Measurements from ENCODE around the gene GRAMD1B.

GRAMD1B gene

GRCh38 chr11:123611698-123612097 is 181.6 kb downstream of the GRAMD1B start:
- no peak for DNase-seq (ENCODE audit: low read depth in 1 of 2, low spot score in 1 of 2)
- no peak for TF ChIP-seq REST (IDR thresholded peaks at IDR 0.05; ENCODE audit: insufficient replicate concordance, low read depth)
- no peak for TF ChIP-seq POLR2AphosphoS5 (IDR thresholded peaks at IDR 0.05; ENCODE audit: low read depth)
- TF ChIP-seq SPI1 (IDR thresholded peaks at IDR 0.05; ENCODE audit: borderline replicate concordance, low read depth), result no peak
- TF ChIP-seq GABPA (IDR thresholded peaks at IDR 0.05; ENCODE audit: low read depth), result no peak
- TF ChIP-seq CTCF (IDR thresholded peaks at IDR 0.05; ENCODE audit: insufficient read depth, low read length), result no peak
- no peak overlapping the region for H3K4me3 ChIP-seq (replicated peaks; ENCODE audit: insufficient read depth, low read length)
- H3K27me3 ChIP-seq (ENCODE audit: insufficient read depth, poor library complexity, severe bottlenecking), result no peaks in the 10 kb centered on the region
- H3K27ac ChIP-seq (replicated peaks), result no peak overlapping the region

- no peak for TF ChIP-seq REST (IDR thresholded peaks at IDR 0.05; ENCODE audit: insufficient replicate concordance, low read depth)
- Histone ChIP-seq H3K27me3 (ENCODE audit: insufficient read depth, poor library complexity, severe bottlenecking) (no peaks in the 10 kb centered on the region), H3K27ac (replicated peaks) (no peak overlapping the region), H3K4me3 (replicated peaks; ENCODE audit: insufficient read depth, low read length) (no peak overlapping the region)
- DNase-seq (ENCODE audit: low read depth in 1 of 2, low spot score in 1 of 2), result no peak
Observed at GRCh38 chr11:123616505-123617198, 186.6 kb downstream of the GRAMD1B start.

- no peak overlapping the region for H3K4me3 ChIP-seq (replicated peaks; ENCODE audit: insufficient read depth, low read length)
- no peak for DNase-seq (ENCODE audit: low read depth in 1 of 2, low spot score in 1 of 2)
- no peak overlapping the region for H3K27ac ChIP-seq (replicated peaks)
- H3K27me3 ChIP-seq (ENCODE audit: insufficient read depth, poor library complexity, severe bottlenecking), result no peaks in the 10 kb centered on the region
- TF ChIP-seq POLR2AphosphoS5 (IDR thresholded peaks at IDR 0.05; ENCODE audit: low read depth), result no peak
- TF ChIP-seq REST (IDR thresholded peaks at IDR 0.05; ENCODE audit: insufficient replicate concordance, low read depth), result no peak
- TF ChIP-seq CTCF (IDR thresholded peaks at IDR 0.05; ENCODE audit: insufficient read depth, low read length), result no peak
- TF ChIP-seq GABPA (IDR thresholded peaks at IDR 0.05; ENCODE audit: low read depth), result no peak
- TF ChIP-seq SPI1 (IDR thresholded peaks at IDR 0.05; ENCODE audit: borderline replicate concordance, low read depth), result no peak
Observed at GRCh38 chr11:123622576-123622975, 192.5 kb downstream of the GRAMD1B start.
